ENCODE results near the gene EPAS1. TPM values are rescaled to one million over a fixed set of nuclear protein-coding genes. Genes with fewer than 3 reads are reported as not detected.

EPAS1 gene
- total and polyA plus RNA-seq, 2 of the 13 experiments (the other 11 are each of a cell fraction or from before 2014, with no cell fraction given) = 47.1 to 182 TPM

DNA sequence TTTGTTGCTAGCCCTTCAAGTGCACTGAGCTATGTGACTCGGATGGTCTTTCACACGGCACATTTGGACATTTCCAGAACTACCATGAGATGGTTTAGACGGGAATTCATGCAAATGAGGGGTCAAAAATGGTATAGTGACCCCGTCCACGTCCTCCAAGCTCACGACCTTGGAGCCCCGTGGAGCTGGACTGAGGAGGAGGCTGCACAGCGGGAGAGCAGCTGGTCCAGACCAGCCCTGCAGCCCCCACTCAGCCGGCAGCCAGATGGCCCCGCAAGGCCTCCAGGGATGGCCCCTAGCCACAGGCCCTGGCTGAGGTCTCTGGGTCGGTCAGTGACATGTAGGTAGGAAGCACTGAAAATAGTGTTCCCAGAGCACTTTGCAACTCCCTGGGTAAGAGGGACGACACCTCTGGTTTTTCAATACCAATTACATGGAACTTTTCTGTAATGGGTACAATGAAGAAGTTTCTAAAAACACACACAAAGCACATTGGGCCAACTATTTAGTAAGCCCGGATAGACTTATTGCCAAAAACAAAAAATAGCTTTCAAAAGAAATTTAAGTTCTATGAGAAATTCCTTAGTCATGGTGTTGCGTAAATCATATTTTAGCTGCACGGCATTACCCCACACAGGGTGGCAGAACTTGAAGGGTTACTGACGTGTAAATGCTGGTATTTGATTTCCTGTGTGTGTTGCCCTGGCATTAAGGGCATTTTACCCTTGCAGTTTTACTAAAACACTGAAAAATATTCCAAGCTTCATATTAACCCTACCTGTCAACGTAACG lies 88.8 kb downstream of the EPAS1 start (continued):
- TF ChIP-seq CAMTA2 (CRISPR knock-in tag; IDR thresholded peaks at IDR 0.05; ENCODE audit: borderline replicate concordance) = no peak
- TF ChIP-seq PRPF4 (IDR thresholded peaks at IDR 0.05; ENCODE audit: low read depth, low read length, poor library complexity, severe bottlenecking) = no peak
- TF ChIP-seq NRL (CRISPR knock-in tag; IDR thresholded peaks at IDR 0.05; ENCODE audit: borderline replicate concordance) = no peak
- no peak for TF ChIP-seq ZMYM3 (CRISPR knock-in tag; IDR thresholded peaks at IDR 0.05)
- TF ChIP-seq HOXA7 (CRISPR knock-in tag; IDR thresholded peaks at IDR 0.05) = no peak
- no peak for TF ChIP-seq IRF1 (CRISPR knock-in tag; IDR thresholded peaks at IDR 0.05; ENCODE audit: low read depth)
- TF ChIP-seq AGO1 (IDR thresholded peaks at IDR 0.05; ENCODE audit: low read depth, low read length, poor library complexity, severe bottlenecking) = peak; percentile 35
- TF ChIP-seq AGO2 (optimal IDR thresholded peaks at IDR 0.05; ENCODE audit: low read depth, low read length) = peak; percentile 62
- TF ChIP-seq NCOA2 (CRISPR knock-in tag; IDR thresholded peaks at IDR 0.05) = no peak

DNA sequence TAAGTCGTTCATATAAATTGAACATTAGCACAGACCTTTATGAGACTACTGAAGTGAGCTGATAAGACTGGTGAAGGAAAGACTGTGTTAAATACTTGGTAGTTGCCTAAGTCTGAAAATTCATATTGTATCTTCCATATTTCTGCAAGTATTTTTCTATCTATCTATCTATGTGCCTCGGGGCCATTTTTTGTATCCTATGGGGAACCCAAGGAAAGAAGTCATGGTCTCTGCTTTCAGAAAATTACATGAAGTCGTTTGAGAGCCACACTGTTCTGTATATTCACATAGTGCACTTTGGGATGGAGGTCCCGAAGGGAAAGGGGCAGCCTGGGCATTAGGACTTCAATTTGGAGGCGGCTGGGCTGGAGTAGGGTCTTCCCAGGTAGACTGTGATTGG lies 89.6 kb downstream of the EPAS1 start:
- no peak for DNase-seq (ENCODE audit: low spot score)
- Histone ChIP-seq H3K27me3 (ENCODE audit: control insufficient read depth in 1 of 2, insufficient read depth in 2 of 2, low read length in 2 of 2) (no peaks in the 10 kb centered on the region), H3K4me1 (ENCODE audit: insufficient read depth, low read length) (peaks cover 35% of the 10 kb centered on the region), H3K79me2 (ENCODE audit: insufficient read depth, low read length) (no peaks in the 10 kb centered on the region), H3K9ac (ENCODE audit: insufficient read depth, low read depth, low read length) (no peak overlapping the region), H3K27ac (ENCODE audit: extremely low read length, insufficient read depth, low read length) (no peak overlapping the region), H3K36me3 (replicated peaks in 1 of 2; ENCODE audit: control insufficient read depth in 1 of 2, insufficient read depth in 2 of 2, low read length in 2 of 2) (peaks cover 32 to 45% of the 10 kb centered on the region in 2 experiments), H3K9me3 (ENCODE audit: low read length) (no peaks in the 10 kb centered on the region), H2AFZ (ENCODE audit: low read length) (no peak overlapping the region), H3K4me2 (ENCODE audit: low read depth, low read length) (no peak overlapping the region), H4K20me1 (ENCODE audit: insufficient read depth, low read length) (no peaks in the 10 kb centered on the region), H3K4me3 (replicated peaks in 1 of 3; ENCODE audit: insufficient read depth in 1 of 3, low read depth in 2 of 3, low read length in 3 of 3) (no peak overlapping the region)
- ATAC-seq = no peak
- ChIA-PET CTCF (ENCODE audit: low intra/inter-chr PET ratio, low total read pairs) (no interaction called here), POLR2A (interaction anchor here (1.1 to 1.5 kb wide), 2 partner anchors 21 to 22 kb away, joined by 3 to 5 read pairs; no protein-coding TSS in a partner anchor)
- no TSS peak for BruUV-seq (replicated peaks)
- no peak for FAIRE-seq
- in situ Hi-C loops (cut with HindIII; ENCODE audit: extremely low pct_ligation_motif_present, low pct_unique_long_range_greater_than_20kb) = no loop called here
- intact Hi-C loops (cut with micrococcal nuclease; ENCODE audit: unreplicated experiment) = no loop called here
- 96% methylated on average over 5 of the region's 5 CpGs for WGBS (ENCODE audit: low lambda C conversion rate)
- TF ChIP-seq FOXO1 (CRISPR knock-in tag; IDR thresholded peaks at IDR 0.05) (no peak), ZNF225 (CRISPR knock-in tag; IDR thresholded peaks at IDR 0.05) (no peak), ZFY (CRISPR knock-in tag; IDR thresholded peaks at IDR 0.05) (no peak), BRD4 (CRISPR knock-in tag; IDR thresholded peaks at IDR 0.05) (no peak), ZNF552 (CRISPR knock-in tag; IDR thresholded peaks at IDR 0.05; ENCODE audit: borderline replicate concordance) (no peak), NRL (CRISPR knock-in tag; IDR thresholded peaks at IDR 0.05; ENCODE audit: borderline replicate concordance) (no peak), ZC3H13 (CRISPR knock-in tag; IDR thresholded peaks at IDR 0.05) (0 out of 2 replicates have a peak, but pooled peaks have one; percentile 51), BHLHE40 (IDR thresholded peaks at IDR 0.05; ENCODE audit: low read length) (no peak)
- TF ChIP-seq, protein P1, sequence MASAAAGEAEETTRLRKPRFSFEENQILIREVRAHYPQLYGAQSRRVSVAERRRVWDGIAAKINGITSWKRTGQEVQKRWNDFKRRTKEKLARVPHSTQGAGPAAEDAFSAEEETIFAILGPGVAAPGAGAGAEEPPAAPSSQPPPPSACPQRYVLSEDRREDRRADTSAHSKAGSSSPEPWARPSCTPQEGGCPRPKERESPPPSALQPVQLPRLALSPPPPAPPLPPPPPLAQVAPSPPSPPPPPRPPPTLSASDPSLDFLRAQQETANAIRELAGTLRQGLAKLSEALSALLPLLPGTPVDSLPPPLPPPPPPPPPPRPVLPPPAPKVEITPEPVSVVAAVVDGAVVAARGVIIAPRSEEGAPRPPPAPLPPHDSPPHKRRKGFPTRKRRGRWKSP (CRISPR knock-in tag; IDR thresholded peaks at IDR 0.05) = no peak
- TF ChIP-seq, protein P2, sequence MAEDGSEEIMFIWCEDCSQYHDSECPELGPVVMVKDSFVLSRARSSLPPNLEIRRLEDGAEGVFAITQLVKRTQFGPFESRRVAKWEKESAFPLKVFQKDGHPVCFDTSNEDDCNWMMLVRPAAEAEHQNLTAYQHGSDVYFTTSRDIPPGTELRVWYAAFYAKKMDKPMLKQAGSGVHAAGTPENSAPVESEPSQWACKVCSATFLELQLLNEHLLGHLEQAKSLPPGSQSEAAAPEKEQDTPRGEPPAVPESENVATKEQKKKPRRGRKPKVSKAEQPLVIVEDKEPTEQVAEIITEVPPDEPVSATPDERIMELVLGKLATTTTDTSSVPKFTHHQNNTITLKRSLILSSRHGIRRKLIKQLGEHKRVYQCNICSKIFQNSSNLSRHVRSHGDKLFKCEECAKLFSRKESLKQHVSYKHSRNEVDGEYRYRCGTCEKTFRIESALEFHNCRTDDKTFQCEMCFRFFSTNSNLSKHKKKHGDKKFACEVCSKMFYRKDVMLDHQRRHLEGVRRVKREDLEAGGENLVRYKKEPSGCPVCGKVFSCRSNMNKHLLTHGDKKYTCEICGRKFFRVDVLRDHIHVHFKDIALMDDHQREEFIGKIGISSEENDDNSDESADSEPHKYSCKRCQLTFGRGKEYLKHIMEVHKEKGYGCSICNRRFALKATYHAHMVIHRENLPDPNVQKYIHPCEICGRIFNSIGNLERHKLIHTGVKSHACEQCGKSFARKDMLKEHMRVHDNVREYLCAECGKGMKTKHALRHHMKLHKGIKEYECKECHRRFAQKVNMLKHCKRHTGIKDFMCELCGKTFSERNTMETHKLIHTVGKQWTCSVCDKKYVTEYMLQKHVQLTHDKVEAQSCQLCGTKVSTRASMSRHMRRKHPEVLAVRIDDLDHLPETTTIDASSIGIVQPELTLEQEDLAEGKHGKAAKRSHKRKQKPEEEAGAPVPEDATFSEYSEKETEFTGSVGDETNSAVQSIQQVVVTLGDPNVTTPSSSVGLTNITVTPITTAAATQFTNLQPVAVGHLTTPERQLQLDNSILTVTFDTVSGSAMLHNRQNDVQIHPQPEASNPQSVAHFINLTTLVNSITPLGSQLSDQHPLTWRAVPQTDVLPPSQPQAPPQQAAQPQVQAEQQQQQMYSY (CRISPR knock-in tag; IDR thresholded peaks at IDR 0.05) = no peak
